ENCODE measurements around the gene CFAP53.

CFAP53 gene

GRCh38 chr18:50186385-50186784 lies 79.9 kb downstream of the CFAP53 start:
- no peak for TF ChIP-seq POLR2A (IDR thresholded peaks at IDR 0.05; ENCODE audit: low read depth, low read length)
- DNase-seq (ENCODE audit: insufficient read length, low spot score), result no peak
- no peak for FAIRE-seq

GRCh38 chr18:50183556-50183955 lies 82.7 kb downstream of the CFAP53 start:
- FAIRE-seq (no peak), DNase-seq (ENCODE audit: insufficient read length, low spot score) (no peak)
- no peak for TF ChIP-seq POLR2A (IDR thresholded peaks at IDR 0.05; ENCODE audit: low read depth, low read length)

DNA sequence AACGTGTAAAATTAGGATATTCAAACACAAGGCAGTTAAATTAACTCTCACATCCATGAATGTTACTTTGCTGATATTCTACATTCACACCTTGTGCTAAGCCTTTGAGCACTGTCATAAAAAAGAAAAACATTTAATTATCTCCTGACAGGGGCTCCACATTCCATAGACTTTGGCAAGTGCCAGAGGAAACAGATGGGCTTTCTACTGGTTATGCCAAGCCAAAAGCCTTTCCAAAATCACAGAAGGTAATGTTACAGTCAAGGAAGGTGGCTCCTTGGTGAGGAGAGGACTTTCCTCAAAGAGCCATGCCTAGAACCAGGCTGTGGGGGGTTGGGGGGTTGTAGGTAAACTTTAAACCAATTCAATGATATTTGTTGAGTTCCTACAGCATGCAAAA lies 83.8 kb downstream of the CFAP53 start:
- DNase-seq (ENCODE audit: insufficient read length, low spot score) (no peak), FAIRE-seq (no peak)
- TF ChIP-seq POLR2A (IDR thresholded peaks at IDR 0.05; ENCODE audit: low read depth, low read length), result no peak

- DNase-seq (ENCODE audit: insufficient read length, low spot score) (no peak), FAIRE-seq (no peak)
- no peak for TF ChIP-seq POLR2A (IDR thresholded peaks at IDR 0.05; ENCODE audit: low read depth, low read length)
Observed at GRCh38 chr18:50181590-50181989, 84.7 kb downstream of the CFAP53 start.

- DNase-seq (ENCODE audit: insufficient read length, low spot score), result no peak
- FAIRE-seq, result no peak
- TF ChIP-seq POLR2A (IDR thresholded peaks at IDR 0.05; ENCODE audit: low read depth, low read length), result no peak
Observed at GRCh38 chr18:50179465-50179864, 86.8 kb downstream of the CFAP53 start.

DNA sequence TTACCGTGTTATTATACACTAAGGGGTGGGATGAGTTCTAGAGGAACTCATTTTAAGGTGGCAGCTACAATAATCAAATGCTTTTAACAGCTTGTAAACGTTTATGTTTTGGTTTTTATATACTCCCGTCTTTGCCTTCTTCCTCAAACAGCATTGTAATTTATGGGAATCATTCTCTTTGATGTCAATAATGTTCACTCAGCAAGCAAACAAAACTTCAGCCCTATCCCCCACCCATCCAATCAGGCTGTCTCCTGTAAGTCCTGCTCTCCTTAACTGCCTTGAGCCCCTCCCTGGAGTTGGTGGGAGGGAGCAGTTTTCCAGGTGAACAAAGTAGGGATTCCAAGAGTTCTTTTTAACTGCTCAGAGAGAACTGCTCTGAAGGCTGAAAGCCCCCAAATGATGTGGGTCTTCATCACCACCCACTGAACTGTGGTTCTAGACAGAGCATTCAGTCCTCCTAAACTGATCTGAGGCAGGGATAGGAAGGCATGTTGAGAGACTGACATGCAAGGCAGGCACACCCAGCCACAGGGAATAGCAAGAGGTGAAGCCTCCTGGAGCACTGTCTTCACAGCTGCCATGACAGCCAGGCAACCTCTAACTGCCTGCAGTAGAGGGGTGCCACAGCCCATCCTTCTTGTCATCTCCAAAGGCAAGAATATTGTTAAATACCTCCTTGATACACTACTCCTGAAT lies 88.9 kb downstream of the CFAP53 start:
- DNase-seq (ENCODE audit: insufficient read length, low spot score) (no peak), FAIRE-seq (no peak)
- TF ChIP-seq POLR2A (IDR thresholded peaks at IDR 0.05; ENCODE audit: low read depth, low read length), result no peak
